GM18505 (cell line): ENCODE data around the gene SNN.

Source experiments
- ATAC-seq: cut with Tn5 transposase; IDR thresholded peaks from one replicate; pipeline ENCODE4 v1.9.1; 2021; ENCODE audit not compliant: unreplicated experiment
- POLR2A ChIP-seq: IDR thresholded peaks from 4 replicates; pipeline ENCODE4 v1.6.1; 2011; ENCODE audit warnings: borderline replicate concordance; ENCODE audit not compliant: insufficient read depth, insufficient read length; ENCODE audit errors: extremely low read depth

SNN gene

GRCh38 chr16:11629071-11630030 is 38.9 kb upstream of the SNN start:
- TF ChIP-seq POLR2A = no peak
- no peak for ATAC-seq

- no peak for ATAC-seq
- no peak for TF ChIP-seq POLR2A
These were observed 38.0 kb upstream of the SNN start for GRCh38 chr16:11630046-11630767.

- no peak for TF ChIP-seq POLR2A
- no peak for ATAC-seq
These were observed 37.5 kb upstream of the SNN start for GRCh38 chr16:11630768-11631056.

DNA sequence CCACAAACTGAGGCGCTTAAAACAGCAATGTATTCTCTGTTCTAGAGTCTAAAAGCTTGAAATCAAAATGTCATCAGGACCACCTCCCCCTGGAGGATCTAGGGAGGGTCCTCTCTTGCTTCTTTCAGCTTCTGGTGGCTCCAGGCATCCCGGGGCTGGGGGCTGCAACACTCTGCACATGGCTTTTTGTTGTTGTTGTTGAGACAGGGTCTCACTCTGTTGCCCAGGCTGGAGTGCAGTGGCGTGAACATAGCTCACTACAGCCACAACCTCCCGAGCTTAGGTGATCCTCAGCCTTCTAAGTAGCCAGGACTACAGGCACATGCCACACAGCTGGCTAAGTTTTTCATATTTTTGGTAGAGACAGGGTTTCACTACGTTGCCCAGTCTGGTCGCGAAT is 37.0 kb upstream of the SNN start:
- no peak for TF ChIP-seq POLR2A
- ATAC-seq = no peak

DNA sequence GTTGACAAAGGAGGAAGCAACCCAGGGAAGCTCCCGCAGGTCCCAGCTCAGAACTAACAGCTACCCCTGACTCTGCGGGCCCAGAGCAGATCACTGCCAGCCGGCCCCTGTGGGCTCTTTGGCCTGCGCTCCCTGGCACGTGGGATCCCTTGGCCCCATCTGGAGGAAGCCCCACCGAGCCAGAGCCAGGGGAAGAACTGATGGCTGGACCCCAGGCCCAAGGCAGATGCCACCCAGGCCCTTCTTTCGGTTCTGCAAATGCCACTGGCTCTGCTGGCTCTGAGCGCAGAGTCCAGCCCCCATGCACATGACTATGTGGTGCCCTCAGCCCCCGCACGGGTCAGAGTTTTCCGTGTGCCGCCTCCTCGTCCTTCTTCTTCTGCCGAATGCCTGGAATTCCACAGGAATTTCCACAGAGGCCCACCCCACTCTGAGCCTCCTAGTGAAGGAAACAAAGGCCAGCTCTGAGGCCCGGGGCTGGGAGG is 35.8 kb upstream of the SNN start:
- TF ChIP-seq POLR2A = no peak
- no peak for ATAC-seq

- no peak for TF ChIP-seq POLR2A
- ATAC-seq = no peak
These were observed 35.1 kb upstream of the SNN start for GRCh38 chr16:11633113-11633512.

DNA sequence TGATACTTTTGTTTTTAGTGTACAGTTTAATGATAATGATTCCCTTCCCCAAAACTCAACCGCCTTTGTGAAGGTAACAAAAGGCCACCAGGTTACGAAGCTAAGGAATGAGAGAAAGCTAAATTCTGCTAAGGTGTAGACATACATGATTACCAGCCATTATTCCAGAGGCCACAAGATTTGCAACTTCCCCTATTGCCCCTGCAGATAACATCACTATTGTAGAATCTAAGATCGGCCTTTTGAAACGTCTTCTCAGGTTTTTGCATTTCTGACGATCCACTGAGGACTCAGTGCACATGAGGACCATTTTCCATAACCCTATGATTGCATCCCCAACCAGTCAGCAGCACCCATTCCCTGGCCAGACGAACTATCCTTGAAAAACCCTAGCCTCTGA is 33.9 kb upstream of the SNN start:
- ATAC-seq = no peak
- TF ChIP-seq POLR2A = no peak

DNA sequence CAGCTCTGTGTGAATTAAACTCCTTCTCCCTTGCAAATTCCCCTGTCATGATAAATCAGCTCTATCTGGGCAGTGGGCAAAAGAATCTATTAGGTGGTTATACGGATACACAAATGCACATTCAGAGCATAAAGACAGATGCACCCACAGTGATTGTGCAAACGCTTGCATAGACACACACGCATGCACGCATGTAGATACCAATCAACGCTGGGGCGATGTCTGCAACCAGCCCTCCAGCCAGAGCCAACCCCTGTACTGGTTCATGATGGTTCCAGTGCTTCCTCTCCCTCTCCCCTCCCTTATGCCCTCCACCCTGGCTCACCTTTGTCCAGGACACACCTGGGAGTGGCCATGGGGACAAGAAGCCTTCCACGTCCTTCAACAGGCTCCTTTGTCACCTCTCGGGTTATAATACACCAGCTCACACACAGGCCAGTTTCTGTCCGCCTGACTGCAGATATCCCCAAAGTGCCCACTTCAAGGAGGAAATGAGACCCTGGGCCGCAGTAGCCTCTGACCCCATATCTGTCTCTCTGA is 33.1 kb upstream of the SNN start:
- TF ChIP-seq POLR2A = no peak
- no peak for ATAC-seq

DNA sequence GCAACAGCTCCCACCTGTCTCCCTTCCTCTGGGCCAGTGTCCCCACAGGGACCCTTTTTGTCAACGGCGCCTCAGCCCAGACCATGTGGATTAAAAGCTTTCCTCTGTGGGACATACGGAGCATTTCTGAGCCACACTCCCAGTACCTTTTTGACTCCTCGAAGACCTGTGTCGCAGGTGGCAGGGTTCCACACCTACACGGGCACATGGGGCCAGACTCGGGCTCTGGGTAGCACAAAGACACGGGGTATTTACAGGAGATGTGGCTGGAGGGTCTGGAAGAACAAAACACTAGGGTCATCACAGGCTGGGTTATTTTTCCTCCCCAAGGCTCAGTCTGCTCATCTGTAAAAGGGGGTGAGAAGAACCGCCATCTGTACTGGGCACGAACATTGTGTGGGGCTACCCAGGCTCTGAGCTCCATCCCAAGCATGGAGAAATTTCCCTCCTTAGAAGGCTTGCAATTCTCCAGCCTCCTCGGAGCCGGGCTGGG is 32.5 kb upstream of the SNN start:
- no peak for TF ChIP-seq POLR2A
- no peak for ATAC-seq

DNA sequence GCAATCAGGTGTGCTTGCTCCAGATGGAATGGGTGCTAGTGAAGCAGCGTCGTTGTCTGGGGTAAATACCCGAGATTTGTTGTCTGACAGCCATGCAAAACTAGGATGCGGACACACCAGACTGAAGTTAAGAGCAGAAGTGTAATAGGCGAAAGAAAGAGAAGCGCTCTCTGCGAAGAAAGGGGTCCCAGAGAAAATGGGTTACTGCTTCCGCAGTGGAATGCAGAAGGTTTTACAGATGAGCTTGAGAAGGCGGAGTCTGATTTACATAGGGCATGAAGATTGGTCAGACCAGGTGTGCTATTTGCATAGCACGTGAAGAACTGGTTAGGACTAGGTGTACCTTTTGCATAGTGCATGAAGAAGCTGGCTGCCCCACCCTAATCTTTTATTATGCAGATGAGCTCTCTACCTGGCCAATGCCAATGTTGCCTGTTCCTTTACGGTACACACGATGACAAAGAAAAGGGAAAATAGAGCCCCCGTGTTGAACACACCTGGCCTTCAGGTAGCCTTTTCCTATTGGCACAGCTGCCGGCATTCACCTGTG is 32.0 kb upstream of the SNN start:
- no peak for ATAC-seq
- no peak for TF ChIP-seq POLR2A

DNA sequence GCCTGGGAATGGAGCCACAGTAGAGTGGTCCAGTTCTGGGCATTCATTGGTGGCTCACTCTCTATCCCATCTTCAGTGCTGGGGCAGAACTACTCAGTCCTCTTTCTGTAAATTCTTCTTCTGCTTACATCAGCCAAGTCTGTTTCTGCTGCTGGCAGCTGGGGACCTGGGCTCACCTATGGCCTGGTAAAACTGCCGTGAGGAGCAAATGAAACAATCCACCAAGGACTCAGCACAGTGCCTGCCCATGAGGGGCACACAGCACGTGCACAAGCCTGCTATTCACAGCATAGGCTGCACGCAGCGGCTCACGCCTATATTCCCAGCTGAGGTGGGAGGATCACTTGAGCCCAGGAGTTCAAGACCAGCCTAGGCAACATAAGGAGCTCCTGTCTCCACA is 30.9 kb upstream of the SNN start:
- no peak for TF ChIP-seq POLR2A
- ATAC-seq = no peak

DNA sequence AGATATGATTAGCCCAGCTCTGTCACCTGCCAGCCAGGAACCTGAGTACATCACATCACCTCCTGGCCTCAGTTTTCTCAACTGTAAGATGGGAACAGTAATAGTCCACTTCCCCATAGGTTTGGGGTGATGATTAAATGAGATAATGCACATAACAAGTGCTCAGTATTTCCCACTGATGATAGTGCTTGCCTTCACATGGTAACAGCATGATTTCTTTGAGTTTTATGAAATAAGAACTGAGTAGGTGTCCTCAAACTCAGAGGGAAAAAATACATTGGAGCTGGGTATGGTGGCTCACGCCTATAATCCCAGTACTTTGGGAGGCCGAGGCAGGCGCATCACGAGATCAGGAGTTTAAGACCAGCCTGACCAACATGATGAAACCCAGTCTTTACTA is 30.1 kb upstream of the SNN start:
- no peak for ATAC-seq
- no peak for TF ChIP-seq POLR2A

DNA sequence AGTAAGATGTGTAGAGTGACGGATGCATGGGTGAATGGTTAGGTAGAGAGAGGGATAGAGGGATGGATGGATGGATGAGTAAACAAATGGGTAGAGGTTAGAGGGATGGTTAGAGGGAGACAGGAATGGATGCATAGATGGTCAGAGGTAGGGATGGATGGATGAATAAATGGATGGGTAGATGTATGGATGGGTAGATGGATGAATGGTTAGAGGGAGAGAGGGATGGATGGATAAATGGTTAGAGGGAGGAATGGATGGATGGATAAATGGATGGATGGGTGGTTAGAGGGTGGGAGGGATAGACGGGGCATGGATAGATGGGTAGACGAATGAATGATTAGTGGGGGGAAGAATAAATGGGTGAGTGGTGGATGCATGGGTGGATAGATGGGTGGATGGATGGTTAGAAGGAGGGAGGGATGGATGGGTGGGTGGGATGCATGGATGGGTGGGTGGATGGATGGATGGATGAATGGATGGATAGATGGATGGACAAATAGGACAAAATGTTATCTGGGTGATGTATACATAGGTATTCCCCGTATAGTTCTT is 29.2 kb upstream of the SNN start:
- ATAC-seq = no peak
- no peak for TF ChIP-seq POLR2A
